ENCODE results near the gene CHRM5. TPM values are rescaled to one million over a fixed set of nuclear protein-coding genes. Genes with fewer than 3 reads are reported as not detected.

Gene CHRM5
- total RNA-seq, 2 experiments from 2014 or later = not detected

DNA sequence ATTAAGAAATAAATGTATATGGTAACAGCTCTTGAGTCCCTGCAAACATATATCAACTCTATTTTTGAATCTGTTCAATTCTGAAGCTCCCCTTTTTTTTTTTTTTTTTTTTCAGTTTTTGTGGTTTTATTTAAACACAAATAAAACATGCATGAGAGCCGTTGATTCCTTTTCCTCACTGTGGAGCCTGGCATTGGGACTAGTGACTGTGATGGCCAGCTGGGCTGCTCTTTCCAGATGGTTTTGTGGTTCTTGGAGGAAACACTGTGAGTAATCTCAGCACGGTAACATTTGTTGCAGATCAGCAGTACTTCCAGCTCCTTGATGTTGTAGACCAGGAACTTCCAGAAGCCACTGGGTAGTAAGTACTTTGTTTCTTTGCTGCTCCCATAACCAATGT, 117.4 kb downstream of the CHRM5 start:
- no peak overlapping the region for H3K27ac Mint-ChIP-seq
- POLR2A ChIA-PET = interaction anchor here (1.1 kb wide), 1 partner anchor 884 kb away, joined by 3 read pairs; no protein-coding TSS in a partner anchor
- H3K4me1 Mint-ChIP-seq = no peaks in the 10 kb centered on the region
- H3K9me3 Mint-ChIP-seq = no peaks in the 10 kb centered on the region
- DNase-seq = no peak
- H3K4me3 Mint-ChIP-seq = no peak overlapping the region
- no peaks in the 10 kb centered on the region for H3K27me3 Mint-ChIP-seq
- CTCF ChIA-PET = interaction anchor here (0.6 kb wide), 1 partner anchor 16 kb away, joined by 3 read pairs; the partner anchor contains the start of genes EMC7 and PGBD4
- peaks cover 47% of the 10 kb centered on the region for H3K36me3 Mint-ChIP-seq (ENCODE audit: low read depth)

DNA sequence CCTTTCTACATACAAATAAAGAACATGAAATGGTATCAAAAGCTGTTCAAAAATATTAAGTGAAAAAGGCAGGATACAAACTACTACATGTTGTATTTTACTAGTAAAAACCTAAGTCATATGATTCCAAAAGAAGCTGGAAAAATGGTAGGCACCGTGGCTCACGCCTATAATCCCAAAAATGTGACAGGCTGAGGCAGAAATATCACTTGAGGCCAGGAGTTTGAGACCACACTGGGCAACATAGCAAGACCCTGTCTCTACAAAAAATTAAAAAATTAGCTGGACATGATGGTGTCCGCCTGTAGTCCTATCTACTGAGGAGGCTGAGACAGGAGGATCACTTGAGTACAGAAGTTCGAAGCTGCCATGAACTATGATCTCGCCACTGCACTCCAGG, 131.6 kb downstream of the CHRM5 start:
- Mint-ChIP-seq H3K27me3 (no peaks in the 10 kb centered on the region), H3K27ac (peak overlapping the region; percentile 40)
- POLR2A ChIA-PET = interaction anchor here (0.6 to 3.3 kb wide), 3 partner anchors 60 to 905 kb away, joined by 4 to 30 read pairs (median 20); partner anchors contain the start of genes AVEN and KATNBL1

GRCh38 chr15:34101366-34102174, 133.3 kb downstream of the CHRM5 start, which contains the start of the genes EMC7 and PGBD4:
Gene EMC7 (minus strand): TSS chr15:34101862. CDS start chr15:34101839, 23 bp downstream.
Gene PGBD4 (plus strand): TSS chr15:34102083. CDS start chr15:34102532, 449 bp downstream.
- Mint-ChIP-seq H3K4me1 (peaks cover 37% of the 10 kb centered on the region), H3K27ac (peak within 1 kb of the TSS; percentile 90), H3K36me3 (ENCODE audit: low read depth) (peaks cover 33% of the 10 kb centered on the region), H3K27me3 (no peaks in the 10 kb centered on the region), H3K4me3 (peak within 1 kb of the TSS; percentile 96), H3K9me3 (no peaks in the 10 kb centered on the region)
- peak; percentile 100 for DNase-seq
- POLR2A ChIA-PET = interaction anchor here (0.6 to 3.3 kb wide), 19 partner anchors 8 to 886 kb away, joined by 3 to 33 read pairs (median 3); partner anchors contain the start of genes AVEN, EMC4, GOLGA8B and KATNBL1
- CTCF ChIA-PET = interaction anchor here (0.7 to 2.1 kb wide), 4 partner anchors 16 to 265 kb away, joined by 3 to 17 read pairs (median 4); partner anchors contain the start of genes EMC4, KATNBL1 and LPCAT4

More for the DNA sequence above, 131.6 kb downstream of the CHRM5 start:
- no peak for DNase-seq
- Mint-ChIP-seq H3K4me3 (peak overlapping the region; percentile 56), H3K4me1 (peaks cover 34% of the 10 kb centered on the region), H3K9me3 (no peaks in the 10 kb centered on the region), H3K36me3 (ENCODE audit: low read depth) (peaks cover 33% of the 10 kb centered on the region)
- CTCF ChIA-PET = interaction anchor here (1.0 to 2.7 kb wide), 3 partner anchors 11 to 488 kb away, joined by 3 to 9 read pairs (median 7); partner anchors contain the start of gene KATNBL1

- peaks cover 35% of the 10 kb centered on the region for H3K4me1 Mint-ChIP-seq
- no peak for DNase-seq
- peak overlapping the region; percentile 90 for H3K27ac Mint-ChIP-seq
- H3K27me3 Mint-ChIP-seq = no peaks in the 10 kb centered on the region
- no peaks in the 10 kb centered on the region for H3K9me3 Mint-ChIP-seq
- ChIA-PET CTCF (interaction anchor here (0.9 to 2.1 kb wide), 3 partner anchors 107 to 265 kb away, joined by 4 to 17 read pairs (median 5); partner anchors contain the start of genes EMC4, KATNBL1 and LPCAT4), POLR2A (interaction anchor here (0.7 to 3.3 kb wide), 22 partner anchors 8 to 886 kb away, joined by 3 to 33 read pairs (median 3); partner anchors contain the start of genes AVEN, EMC4, GOLGA8B and KATNBL1)
- peak overlapping the region; percentile 96 for H3K4me3 Mint-ChIP-seq
- peaks cover 32% of the 10 kb centered on the region for H3K36me3 Mint-ChIP-seq (ENCODE audit: low read depth)
These were observed 134.1 kb downstream of the CHRM5 start for GRCh38 chr15:34102175-34102925.

DNA sequence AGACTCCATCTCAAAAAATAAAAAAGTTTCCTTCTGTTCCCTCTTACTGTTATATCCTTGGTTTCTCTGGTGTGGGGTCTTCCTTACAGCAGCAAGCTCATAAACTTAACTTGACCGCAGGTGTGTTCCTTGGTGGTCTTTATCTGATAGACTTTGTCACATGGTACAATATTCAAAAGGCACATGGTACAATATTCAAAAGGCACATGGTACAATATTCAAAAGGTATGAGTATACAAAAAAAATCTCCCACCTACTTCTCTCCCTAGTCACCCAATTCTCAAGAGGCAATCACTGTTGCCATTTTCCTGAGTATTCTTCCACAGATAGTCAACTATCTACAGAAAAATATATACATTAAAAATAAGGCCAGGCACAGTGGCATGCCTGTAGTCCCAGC, 138.1 kb downstream of the CHRM5 start:
- no peaks in the 10 kb centered on the region for H3K27me3 Mint-ChIP-seq
- ChIA-PET POLR2A (no interaction called here), CTCF (interaction anchor here (2.8 kb wide), 1 partner anchor 104 kb away, joined by 15 read pairs; the partner anchor contains the start of gene KATNBL1)
- H3K36me3 Mint-ChIP-seq (ENCODE audit: low read depth) = peaks cover 28% of the 10 kb centered on the region
- H3K9me3 Mint-ChIP-seq = no peaks in the 10 kb centered on the region
- peaks cover 24% of the 10 kb centered on the region for H3K4me1 Mint-ChIP-seq
- no peak for DNase-seq
- no peak overlapping the region for H3K4me3 Mint-ChIP-seq
- H3K27ac Mint-ChIP-seq = no peak overlapping the region

DNA sequence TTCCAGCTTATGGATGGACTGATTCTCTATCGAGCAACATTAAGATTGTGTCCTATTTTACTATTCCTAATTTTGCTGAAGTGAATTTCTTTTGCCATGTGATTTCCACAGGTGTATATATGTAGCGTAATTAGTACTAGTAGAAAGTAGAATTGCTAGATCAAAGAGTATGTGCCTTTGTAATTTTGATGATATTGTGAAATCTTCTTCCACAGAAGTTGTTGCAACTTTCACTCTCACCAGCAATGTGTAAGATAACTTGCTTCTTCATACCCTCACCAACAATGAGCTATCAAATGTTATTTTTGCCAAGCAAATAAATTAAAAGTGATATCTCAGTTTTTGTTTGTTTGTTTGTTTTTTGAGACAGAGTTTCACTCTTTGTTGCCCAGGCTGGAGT, 139.0 kb downstream of the CHRM5 start:
- no peaks in the 10 kb centered on the region for H3K9me3 Mint-ChIP-seq
- peaks cover 20% of the 10 kb centered on the region for H3K4me1 Mint-ChIP-seq
- no peak overlapping the region for H3K4me3 Mint-ChIP-seq
- H3K36me3 Mint-ChIP-seq (ENCODE audit: low read depth) = peaks cover 21% of the 10 kb centered on the region
- CTCF ChIA-PET = interaction anchor here (1.5 to 2.8 kb wide), 2 partner anchors 9 to 103 kb away, joined by 3 to 15 read pairs; partner anchors contain the start of gene KATNBL1
- H3K27ac Mint-ChIP-seq = no peak overlapping the region
- no peaks in the 10 kb centered on the region for H3K27me3 Mint-ChIP-seq
- POLR2A ChIA-PET = interaction anchor here (3.5 kb wide), 1 partner anchor 102 kb away, joined by 14 read pairs; the partner anchor contains the start of gene KATNBL1
- DNase-seq = no peak

GRCh38 chr15:34109797-34110663, 141.7 kb downstream of the CHRM5 start:
- CTCF ChIA-PET = interaction anchor here (0.8 to 3.5 kb wide), 14 partner anchors 11 to 832 kb away, joined by 3 to 36 read pairs (median 4); partner anchors contain the start of genes KATNBL1 and LPCAT4
- DNase-seq = no peak
- Mint-ChIP-seq H3K4me1 (peaks cover 6% of the 10 kb centered on the region), H3K27me3 (no peaks in the 10 kb centered on the region), H3K36me3 (ENCODE audit: low read depth) (peaks cover 2% of the 10 kb centered on the region), H3K9me3 (no peaks in the 10 kb centered on the region), H3K27ac (no peak overlapping the region), H3K4me3 (no peak overlapping the region)
- POLR2A ChIA-PET = interaction anchor here (1.2 to 3.5 kb wide), 4 partner anchors 9 to 257 kb away, joined by 3 to 14 read pairs (median 7); partner anchors contain the start of genes EMC7, KATNBL1, LPCAT4 and PGBD4

GRCh38 chr15:34111488-34111887, 143.2 kb downstream of the CHRM5 start:
- Mint-ChIP-seq H3K36me3 (ENCODE audit: low read depth) (no peaks in the 10 kb centered on the region), H3K27me3 (no peaks in the 10 kb centered on the region), H3K4me1 (peaks cover 4% of the 10 kb centered on the region), H3K27ac (no peak overlapping the region), H3K4me3 (no peak overlapping the region), H3K9me3 (no peaks in the 10 kb centered on the region)
- ChIA-PET CTCF (interaction anchor here (2.2 to 3.5 kb wide), 2 partner anchors 12 to 98 kb away, joined by 9 to 36 read pairs; partner anchors contain the start of gene KATNBL1), POLR2A (interaction anchor here (0.7 to 1.5 kb wide), 3 partner anchors 10 to 113 kb away, joined by 3 to 4 read pairs (median 3); partner anchors contain the start of genes EMC4, EMC7, KATNBL1 and PGBD4)
- no peak for DNase-seq

DNA sequence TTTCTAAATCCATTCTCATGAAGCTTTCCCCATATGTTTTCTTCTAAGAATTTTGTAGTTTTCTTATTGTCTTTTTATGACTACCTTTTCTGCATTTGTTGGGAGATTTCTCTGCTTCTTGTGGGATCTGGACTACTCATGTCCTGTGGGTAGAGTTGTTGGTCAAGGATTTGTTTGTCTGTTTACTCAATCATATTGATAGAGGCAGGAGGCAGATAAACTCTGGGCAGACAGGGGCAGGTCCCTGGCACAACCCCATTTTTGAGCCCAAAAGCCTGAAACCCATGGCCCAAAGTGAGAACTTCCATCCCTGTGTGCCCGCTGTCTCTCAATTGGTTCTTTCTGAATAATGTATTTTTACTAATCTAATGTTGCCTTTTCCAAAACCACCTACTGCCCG, 145.9 kb downstream of the CHRM5 start:
- H3K36me3 Mint-ChIP-seq (ENCODE audit: low read depth) = no peaks in the 10 kb centered on the region
- no peak overlapping the region for H3K4me3 Mint-ChIP-seq
- no peaks in the 10 kb centered on the region for H3K27me3 Mint-ChIP-seq
- peaks cover 4% of the 10 kb centered on the region for H3K4me1 Mint-ChIP-seq
- CTCF ChIA-PET = interaction anchor here (1.0 kb wide), 1 partner anchor 224 kb away, joined by 3 read pairs; no protein-coding TSS in a partner anchor
- POLR2A ChIA-PET = interaction anchor here (1.4 kb wide), 1 partner anchor 12 kb away, joined by 3 read pairs; no protein-coding TSS in a partner anchor
- no peak overlapping the region for H3K27ac Mint-ChIP-seq
- no peaks in the 10 kb centered on the region for H3K9me3 Mint-ChIP-seq
- DNase-seq = no peak

- no peak for DNase-seq
- Mint-ChIP-seq H3K36me3 (ENCODE audit: low read depth) (no peaks in the 10 kb centered on the region), H3K27ac (no peak overlapping the region), H3K9me3 (no peaks in the 10 kb centered on the region), H3K27me3 (no peaks in the 10 kb centered on the region), H3K4me3 (no peak overlapping the region), H3K4me1 (peaks cover 4% of the 10 kb centered on the region)
- CTCF ChIA-PET = interaction anchor here (1.0 kb wide), 1 partner anchor 223 kb away, joined by 3 read pairs; no protein-coding TSS in a partner anchor
- POLR2A ChIA-PET = interaction anchor here (1.4 kb wide), 1 partner anchor 12 kb away, joined by 3 read pairs; no protein-coding TSS in a partner anchor
These were observed 146.4 kb downstream of the CHRM5 start for GRCh38 chr15:34114739-34115138.

- CTCF ChIA-PET = interaction anchor here (1.4 kb wide), 1 partner anchor 9 kb away, joined by 3 read pairs; no protein-coding TSS in a partner anchor
- Mint-ChIP-seq H3K27ac (no peak overlapping the region), H3K27me3 (peaks cover 6% of the 10 kb centered on the region), H3K9me3 (no peaks in the 10 kb centered on the region), H3K4me3 (no peak overlapping the region), H3K36me3 (ENCODE audit: low read depth) (no peaks in the 10 kb centered on the region), H3K4me1 (no peaks in the 10 kb centered on the region)
- POLR2A ChIA-PET = no interaction called here
- no peak for DNase-seq
These were observed 148.3 kb downstream of the CHRM5 start for GRCh38 chr15:34116620-34117019.
